ENCODE measurements around the gene PRKAR1B.

GRCh38 chr7:582931-583330 is 144.2 kb downstream of the PRKAR1B start:
- no peak for TF ChIP-seq CTCF (IDR thresholded peaks at IDR 0.05 in 8 of 11, conservative IDR thresholded peaks at IDR 0.05 in 3 of 11)
- no peak for TF ChIP-seq POLR2A (IDR thresholded peaks at IDR 0.05)
- TF ChIP-seq POLR2AphosphoS5 (IDR thresholded peaks at IDR 0.05), result no peak
